Measurements from ENCODE around the gene NT5C3B.

Gene NT5C3B

GRCh38 chr17:41873559-41874292, 37.7 kb upstream of the NT5C3B start:
- peaks cover 58% of the 10 kb centered on the region for H3K36me3 ChIP-seq (replicated peaks; ENCODE audit: low read depth, low read length)
- no peaks in the 10 kb centered on the region for H3K79me2 ChIP-seq (ENCODE audit: low read length)
- H3K4me1 ChIP-seq (ENCODE audit: low read length): no peaks in the 10 kb centered on the region
- H3K27ac ChIP-seq (ENCODE audit: low read length): no peak overlapping the region
- H3K4me2 ChIP-seq (ENCODE audit: low read length): no peak overlapping the region
- no peak overlapping the region for H3K4me3 ChIP-seq (ENCODE audit: low read length)
- no peaks in the 10 kb centered on the region for H3K27me3 ChIP-seq (ENCODE audit: low read depth, low read length)
- H3K9me3 ChIP-seq (ENCODE audit: insufficient read depth, low read length): no peaks in the 10 kb centered on the region
- TF ChIP-seq EZH2phosphoT487 (IDR thresholded peaks at IDR 0.05; ENCODE audit: low read depth): no peak
- no peak for TF ChIP-seq CTCF (IDR thresholded peaks at IDR 0.05; ENCODE audit: low read depth, low read length)
- no peak overlapping the region for H3K9ac ChIP-seq (ENCODE audit: low read length)
- H2AFZ ChIP-seq (ENCODE audit: low read depth, low read length): no peak overlapping the region
- no peaks in the 10 kb centered on the region for H4K20me1 ChIP-seq (ENCODE audit: insufficient read depth, low read length)

GRCh38 chr17:41871789-41872188, 35.8 kb upstream of the NT5C3B start:
- no peaks in the 10 kb centered on the region for H3K27me3 ChIP-seq (ENCODE audit: low read depth, low read length)
- no peaks in the 10 kb centered on the region for H3K4me1 ChIP-seq (ENCODE audit: low read length)
- H2AFZ ChIP-seq (ENCODE audit: low read depth, low read length): no peak overlapping the region
- H3K27ac ChIP-seq (ENCODE audit: low read length): no peak overlapping the region
- H4K20me1 ChIP-seq (ENCODE audit: insufficient read depth, low read length): no peaks in the 10 kb centered on the region
- TF ChIP-seq EZH2phosphoT487 (IDR thresholded peaks at IDR 0.05; ENCODE audit: low read depth) (no peak), CTCF (IDR thresholded peaks at IDR 0.05; ENCODE audit: low read depth, low read length) (no peak)
- H3K4me2 ChIP-seq (ENCODE audit: low read length): no peak overlapping the region
- H3K4me3 ChIP-seq (ENCODE audit: low read length): no peak overlapping the region
- H3K9me3 ChIP-seq (ENCODE audit: insufficient read depth, low read length): no peaks in the 10 kb centered on the region
- H3K36me3 ChIP-seq (replicated peaks; ENCODE audit: low read depth, low read length): peaks cover 55% of the 10 kb centered on the region
- H3K9ac ChIP-seq (ENCODE audit: low read length): no peak overlapping the region
- H3K79me2 ChIP-seq (ENCODE audit: low read length): no peaks in the 10 kb centered on the region

DNA sequence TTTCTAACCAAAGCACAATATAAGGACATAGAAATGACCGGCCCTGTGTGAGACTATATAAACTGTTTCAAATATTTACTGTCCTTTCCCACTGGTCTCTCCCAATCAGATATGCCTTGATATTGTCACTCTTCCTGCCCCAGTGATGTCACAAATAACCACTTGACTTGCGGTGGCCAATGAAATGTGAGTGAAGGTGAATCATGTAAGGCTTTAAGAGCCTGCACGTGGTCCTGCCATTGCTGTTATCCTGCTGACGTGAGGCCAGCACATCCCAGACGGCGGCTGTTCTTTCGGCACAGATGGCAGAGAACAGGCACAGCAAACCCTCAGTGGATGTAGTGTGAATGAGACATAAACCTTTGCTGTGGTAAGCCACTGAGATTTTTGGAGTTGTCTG, 34.6 kb upstream of the NT5C3B start:
- no peak for TF ChIP-seq EZH2phosphoT487 (IDR thresholded peaks at IDR 0.05; ENCODE audit: low read depth)
- no peak for TF ChIP-seq CTCF (IDR thresholded peaks at IDR 0.05; ENCODE audit: low read depth, low read length)
- Histone ChIP-seq H2AFZ (ENCODE audit: low read depth, low read length) (no peak overlapping the region), H3K4me2 (ENCODE audit: low read length) (no peak overlapping the region), H4K20me1 (ENCODE audit: insufficient read depth, low read length) (no peaks in the 10 kb centered on the region), H3K9me3 (ENCODE audit: insufficient read depth, low read length) (no peaks in the 10 kb centered on the region), H3K4me1 (ENCODE audit: low read length) (no peaks in the 10 kb centered on the region), H3K9ac (ENCODE audit: low read length) (no peak overlapping the region), H3K4me3 (ENCODE audit: low read length) (no peak overlapping the region), H3K27me3 (ENCODE audit: low read depth, low read length) (no peaks in the 10 kb centered on the region), H3K27ac (ENCODE audit: low read length) (no peak overlapping the region), H3K36me3 (replicated peaks; ENCODE audit: low read depth, low read length) (peaks cover 55% of the 10 kb centered on the region), H3K79me2 (ENCODE audit: low read length) (no peaks in the 10 kb centered on the region)

GRCh38 chr17:41870097-41870496, 34.1 kb upstream of the NT5C3B start:
- Histone ChIP-seq H2AFZ (ENCODE audit: low read depth, low read length) (no peak overlapping the region), H3K9ac (ENCODE audit: low read length) (no peak overlapping the region), H4K20me1 (ENCODE audit: insufficient read depth, low read length) (no peaks in the 10 kb centered on the region), H3K4me3 (ENCODE audit: low read length) (no peak overlapping the region), H3K27me3 (ENCODE audit: low read depth, low read length) (no peaks in the 10 kb centered on the region), H3K27ac (ENCODE audit: low read length) (no peak overlapping the region), H3K36me3 (replicated peaks; ENCODE audit: low read depth, low read length) (peaks cover 55% of the 10 kb centered on the region), H3K4me2 (ENCODE audit: low read length) (no peak overlapping the region), H3K4me1 (ENCODE audit: low read length) (no peaks in the 10 kb centered on the region), H3K9me3 (ENCODE audit: insufficient read depth, low read length) (no peaks in the 10 kb centered on the region), H3K79me2 (ENCODE audit: low read length) (peaks cover under 1% of the 10 kb centered on the region)
- TF ChIP-seq CTCF (IDR thresholded peaks at IDR 0.05; ENCODE audit: low read depth, low read length) (no peak), EZH2phosphoT487 (IDR thresholded peaks at IDR 0.05; ENCODE audit: low read depth) (no peak)
